COLO829 (cell line): ENCODE measurements around the gene HS3ST1.

ENCODE experiments used
- DNase-seq: peaks from one replicate; pipeline ENCODE4 v3.0.0; 2012; ENCODE audit warnings: low spot score

Gene HS3ST1

GRCh38 chr4:11431111-11431510, 2.4 kb upstream of the HS3ST1 start:
- DNase-seq, result no peak

DNA sequence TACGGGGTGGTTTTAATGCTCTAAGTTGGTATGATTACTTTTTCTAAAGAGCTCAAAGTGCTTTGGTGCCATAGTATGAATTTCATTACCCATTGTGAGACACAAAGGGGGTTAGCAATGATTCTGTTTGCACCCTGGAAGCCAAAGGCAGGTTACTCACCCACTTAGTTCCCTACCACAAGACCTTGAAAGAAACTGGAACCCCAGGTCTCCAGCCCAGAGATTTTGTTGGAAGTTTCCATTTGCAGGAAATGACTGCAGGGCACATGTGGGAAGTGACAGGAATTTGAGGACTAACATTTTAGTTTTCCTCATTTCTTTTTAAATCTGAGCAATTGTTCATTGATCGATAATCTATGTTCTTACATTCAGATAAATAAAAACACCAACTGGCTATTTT, 1.8 kb upstream of the HS3ST1 start:
- no peak for DNase-seq

- DNase-seq, result no peak
Observed at GRCh38 chr4:11429699-11430045, 978 bp upstream of the HS3ST1 start.

GRCh38 chr4:11428899-11429698, 405 bp upstream of the HS3ST1 start:
- peak; percentile 58 for DNase-seq

DNA sequence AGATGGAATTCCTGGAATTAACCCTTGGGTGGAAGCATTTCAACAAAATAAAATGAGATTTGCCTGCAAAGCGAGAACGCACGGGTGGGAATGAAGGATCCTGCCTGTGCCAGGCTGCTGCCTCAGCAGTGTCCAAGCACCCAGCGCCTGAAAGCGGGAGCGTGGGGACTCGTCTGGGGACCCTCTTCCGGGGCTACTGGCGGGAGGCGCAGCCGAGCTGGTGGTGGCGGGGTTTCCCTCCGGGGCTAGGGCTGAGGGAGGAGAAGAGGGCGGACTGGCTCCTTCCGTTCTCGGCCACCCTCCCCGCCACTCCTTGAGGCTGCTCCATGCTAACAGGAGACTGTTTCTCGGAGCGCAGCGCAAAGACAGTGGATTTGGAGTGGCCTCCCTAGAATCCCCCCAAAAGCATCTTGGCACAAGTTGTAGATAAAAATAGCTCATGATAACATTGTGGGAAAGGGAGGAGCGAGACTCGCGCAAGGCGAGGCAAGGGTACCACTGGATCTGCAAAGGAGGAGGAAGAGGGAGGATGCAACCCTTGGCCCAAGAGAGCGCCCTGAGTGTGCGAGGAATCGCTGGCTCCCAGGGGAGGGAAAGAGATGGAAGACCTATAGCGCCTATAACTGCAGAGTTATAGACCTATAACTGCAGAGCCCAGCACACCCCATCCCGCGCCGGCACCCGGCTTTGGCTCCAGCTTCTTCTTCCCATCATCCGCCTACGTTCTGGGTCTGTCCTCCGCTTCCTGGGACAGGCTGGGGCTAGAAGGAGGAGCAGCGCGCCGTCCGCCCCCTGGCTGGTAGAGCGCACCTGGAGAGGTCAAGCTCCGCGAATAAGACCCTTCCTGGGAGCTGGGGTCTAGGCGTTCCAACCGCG, 1.3 kb downstream of the HS3ST1 start:
- no peak for DNase-seq

DNA sequence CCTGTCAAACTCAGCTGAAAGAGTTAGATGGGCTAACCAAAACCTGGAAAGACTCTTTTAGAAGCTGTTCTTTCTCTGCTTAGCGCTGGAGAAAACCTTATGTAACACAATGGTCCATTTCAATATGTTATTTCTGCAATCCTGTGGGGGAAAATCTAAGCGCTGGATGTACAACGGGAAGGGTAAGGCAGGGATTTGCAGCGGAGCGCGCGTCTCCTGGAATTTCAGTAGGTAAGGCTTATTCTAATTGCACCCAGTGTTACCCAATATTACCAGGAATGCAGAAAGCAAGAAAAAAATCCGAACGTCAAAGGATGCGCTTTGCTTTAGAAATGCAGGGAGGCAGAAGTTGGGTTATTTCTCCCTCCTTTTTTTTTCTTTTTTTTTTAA, 2.0 kb downstream of the HS3ST1 start:
- no peak for DNase-seq

DNA sequence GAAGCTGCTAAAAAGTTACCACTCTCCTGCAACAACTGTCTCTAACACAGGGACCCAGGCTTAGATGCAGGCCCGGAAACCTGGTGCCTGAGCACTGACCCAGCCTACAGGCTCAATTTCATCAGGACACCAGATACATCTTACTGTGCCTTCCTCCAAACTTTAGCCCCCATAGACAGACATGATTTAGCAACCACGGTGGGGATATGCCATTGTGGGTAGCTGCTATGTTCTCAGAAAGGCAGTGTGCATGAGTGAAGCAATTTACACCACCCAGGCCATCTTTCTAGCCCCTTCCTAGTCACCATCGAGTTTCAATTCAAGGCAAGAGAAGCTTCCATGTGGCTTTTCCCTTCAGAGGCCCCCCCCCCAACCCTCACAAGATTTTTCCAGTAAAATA, 2.7 kb downstream of the HS3ST1 start:
- no peak for DNase-seq

- DNase-seq, result no peak
Observed at GRCh38 chr4:11424856-11425255, 3.8 kb downstream of the HS3ST1 start.

DNA sequence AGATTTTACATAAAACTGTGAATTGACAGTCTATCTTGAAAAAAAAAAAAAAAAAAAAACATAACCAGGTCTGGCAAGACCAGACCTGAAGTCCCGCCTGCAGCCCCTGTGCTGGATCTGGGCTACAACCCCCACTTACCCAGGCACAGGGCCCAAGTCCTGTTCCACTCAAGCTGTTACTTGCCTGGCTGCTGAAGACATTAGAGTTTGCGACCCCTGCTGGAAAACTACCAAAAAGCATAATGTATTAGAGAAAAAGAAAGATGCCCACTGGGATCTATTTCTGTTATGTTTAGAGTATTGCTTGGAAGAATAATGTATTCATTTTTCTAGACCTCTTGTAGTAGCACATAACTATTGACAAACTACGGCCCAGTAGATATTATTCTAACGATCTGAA, 4.7 kb downstream of the HS3ST1 start:
- peak; percentile 40 for DNase-seq

DNA sequence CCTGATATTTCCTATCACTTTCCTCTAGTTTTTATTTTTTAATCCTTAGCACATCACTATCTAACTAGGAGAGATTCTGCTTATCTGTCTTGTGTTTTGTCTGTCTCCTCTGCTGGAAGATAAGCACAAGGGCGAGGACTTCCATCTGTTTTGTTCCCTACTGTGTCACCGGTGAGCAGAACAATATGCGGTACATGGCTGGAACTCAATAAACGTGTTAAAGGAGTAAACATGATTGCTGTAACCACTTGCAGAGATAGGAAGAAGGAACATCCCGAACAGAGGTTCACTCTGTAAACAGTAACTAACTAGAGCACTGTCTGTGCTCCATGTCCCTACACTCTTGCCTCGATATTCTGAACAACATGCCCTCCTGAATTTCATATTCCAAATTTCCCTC, 5.2 kb downstream of the HS3ST1 start:
- DNase-seq, result no peak

DNA sequence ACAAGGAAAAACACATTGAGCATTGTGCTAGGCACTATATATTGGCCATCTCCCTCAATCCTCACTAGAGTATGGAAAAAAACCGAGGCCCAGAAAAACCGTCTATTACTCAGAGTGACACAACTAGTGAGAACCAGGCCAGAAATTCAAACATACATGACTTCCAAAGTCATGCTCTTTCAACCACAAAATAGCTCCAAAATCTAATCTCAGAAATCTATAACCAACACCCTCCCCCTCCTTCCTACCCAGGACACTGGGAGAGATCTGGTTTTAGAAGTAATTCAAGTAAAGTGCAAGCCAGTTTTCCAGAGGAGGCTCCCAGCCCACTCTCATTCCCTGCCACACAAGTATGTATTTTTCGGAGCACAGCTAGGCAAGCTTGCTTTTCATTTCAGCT, 7.6 kb downstream of the HS3ST1 start:
- no peak for DNase-seq

DNA sequence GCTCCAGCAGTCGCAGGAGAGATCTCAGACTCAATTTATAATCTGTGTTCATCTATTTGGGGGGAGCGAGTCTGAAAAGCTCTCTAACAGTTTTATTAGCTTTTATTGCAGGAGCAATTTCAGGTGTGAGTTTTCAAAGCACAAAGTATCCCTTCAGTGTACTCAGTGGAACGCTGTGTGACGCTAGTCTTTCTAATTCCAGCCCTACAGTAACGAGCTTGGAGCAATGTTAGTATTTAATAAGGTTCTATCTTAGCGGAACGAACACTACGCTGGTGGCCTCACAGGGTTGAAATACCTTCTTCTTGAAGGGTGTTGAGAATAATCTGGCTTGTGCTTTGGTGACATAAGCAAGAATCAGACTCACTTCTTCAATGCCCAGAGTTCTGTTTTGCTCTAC, 8.4 kb downstream of the HS3ST1 start:
- DNase-seq, result no peak

DNA sequence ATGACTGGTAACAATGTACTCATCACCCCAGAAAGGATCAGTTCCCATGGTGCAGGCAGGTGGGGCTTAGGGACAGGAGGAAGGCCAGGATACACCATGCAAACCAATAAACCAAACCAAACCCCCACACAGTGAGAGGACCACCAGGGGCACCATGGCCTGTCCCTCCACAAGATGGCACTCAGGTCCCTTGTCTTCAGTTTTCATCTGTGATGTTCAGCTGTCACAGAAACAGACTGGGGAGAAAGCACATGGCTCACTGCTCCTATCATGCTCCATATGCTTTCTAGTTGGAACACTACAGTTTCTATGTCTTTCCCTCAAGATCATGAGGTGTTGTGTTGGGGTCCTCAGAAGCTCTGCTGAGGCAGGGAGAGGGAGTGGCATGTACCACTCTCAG, 10.1 kb downstream of the HS3ST1 start:
- DNase-seq, result no peak

DNA sequence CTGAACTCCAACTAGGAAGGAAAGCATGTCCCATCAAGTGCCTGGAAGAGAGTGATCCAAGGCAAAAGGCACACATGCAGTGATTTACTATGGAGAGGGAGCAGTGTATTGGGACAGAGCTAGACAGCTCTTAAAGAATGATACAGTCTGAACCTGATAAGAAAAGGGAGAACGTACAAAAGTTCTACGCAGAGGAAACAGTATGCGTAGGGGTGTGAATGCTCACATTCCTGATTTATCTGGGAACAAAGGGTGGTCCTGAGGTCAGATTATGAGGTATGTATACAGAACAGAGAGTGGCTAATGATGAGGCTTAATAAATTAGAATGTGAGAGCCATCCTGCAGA, 12.0 kb downstream of the HS3ST1 start:
- DNase-seq, result no peak

- DNase-seq, result no peak
Observed at GRCh38 chr4:11416071-11416766, 12.5 kb downstream of the HS3ST1 start.

GRCh38 chr4:11415409-11416070, 13.2 kb downstream of the HS3ST1 start:
- no peak for DNase-seq

DNA sequence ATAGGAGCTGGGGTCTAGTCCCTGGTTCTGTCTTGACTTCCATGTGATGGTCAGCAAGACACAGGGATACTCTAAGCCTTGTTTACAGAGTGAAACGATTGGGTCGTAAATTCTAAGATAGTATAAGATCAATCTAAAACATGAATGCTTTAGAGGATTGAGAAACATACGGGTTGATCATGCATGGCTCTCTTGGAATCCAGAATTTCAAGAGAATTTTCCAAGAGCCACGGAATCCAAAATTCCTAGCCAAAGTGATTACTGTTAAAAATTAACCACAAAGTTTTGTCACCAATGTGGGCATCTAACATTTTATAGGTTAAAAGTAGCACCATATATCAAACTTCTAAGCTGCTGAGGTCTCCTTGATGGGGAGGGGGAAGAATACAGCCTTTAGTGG, 16.5 kb downstream of the HS3ST1 start:
- DNase-seq, result no peak

GRCh38 chr4:11409632-11410031, 19.1 kb downstream of the HS3ST1 start:
- DNase-seq, result no peak

DNA sequence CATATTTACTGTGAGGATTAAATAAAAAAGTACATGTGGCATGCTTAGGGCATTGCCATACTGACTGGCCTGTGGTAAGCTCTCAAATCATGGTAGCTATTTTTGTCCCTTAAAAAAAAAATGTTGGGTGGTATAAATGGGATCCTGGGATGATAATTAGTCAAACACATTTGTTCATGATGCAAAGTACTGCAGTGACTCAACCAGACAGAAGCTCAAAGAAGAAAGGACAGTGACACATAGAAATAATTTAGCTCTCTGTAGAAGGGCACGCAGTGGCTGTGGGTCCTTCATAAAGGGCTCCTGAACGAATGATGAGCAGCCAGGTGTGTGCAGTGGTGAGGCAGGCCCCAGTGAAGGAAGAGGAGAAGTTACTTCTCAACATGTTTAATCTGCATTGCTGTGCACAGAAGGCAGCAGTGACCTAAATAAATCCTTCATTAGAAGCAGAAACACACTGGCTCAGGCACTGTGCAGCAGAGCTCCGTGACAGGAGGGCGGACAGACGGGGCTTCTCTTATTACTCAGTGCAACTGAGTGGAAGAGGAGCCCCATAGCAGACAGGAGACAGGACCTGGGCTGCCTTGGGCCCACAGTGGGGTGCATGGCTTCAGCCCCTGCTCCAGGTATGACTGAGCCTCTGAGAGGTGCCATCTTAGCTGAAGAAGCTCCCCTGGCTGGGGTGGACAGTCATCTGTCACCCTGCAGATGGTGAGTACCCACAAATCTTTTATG, 20.3 kb downstream of the HS3ST1 start:
- no peak for DNase-seq

DNA sequence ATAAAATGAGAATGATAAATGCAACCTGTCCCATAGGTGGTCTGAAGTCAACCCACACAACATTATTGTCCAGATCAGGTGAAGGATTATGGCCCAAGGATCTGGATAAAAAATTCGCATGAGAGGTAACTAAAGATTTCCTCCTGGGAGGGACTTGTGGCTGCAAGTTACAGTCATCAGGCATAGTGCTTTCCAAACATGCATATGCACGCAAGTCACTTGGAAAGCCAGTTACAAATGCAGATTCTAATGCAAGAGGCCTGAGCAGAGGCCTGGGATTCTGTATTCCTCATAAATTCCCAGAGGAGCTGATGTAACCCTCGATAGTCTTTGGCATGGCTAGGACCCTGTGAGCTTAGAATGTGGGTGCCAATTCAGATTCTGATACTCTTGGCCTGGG, 21.1 kb downstream of the HS3ST1 start:
- DNase-seq, result no peak

GRCh38 chr4:11404431-11404830, 24.3 kb downstream of the HS3ST1 start:
- DNase-seq, result no peak

GRCh38 chr4:11402192-11402591, 26.5 kb downstream of the HS3ST1 start:
- DNase-seq, result no peak
